Stimulated activated CD4-positive, alpha-beta T cell treated with anti-CD3 and anti-CD28 coated beads, Interleukin-4, amount 100 ng/mL, for 1 hour (primary cell): ENCODE results near the gene NAA30.

Source experiments
- DNase-seq: peaks from one replicate; pipeline ENCODE4 v3.0.0-alpha.2; 2020

The NAA30 gene

GRCh38 chr14:57400556-57401494 lies 10.4 kb downstream of the NAA30 start:
- no peak for DNase-seq

- DNase-seq, result no peak
Observed at GRCh38 chr14:57401501-57401900, 11.1 kb downstream of the NAA30 start.

- DNase-seq, result no peak
Observed at GRCh38 chr14:57402173-57402852, 11.9 kb downstream of the NAA30 start.

GRCh38 chr14:57403521-57403864 lies 13.1 kb downstream of the NAA30 start:
- no peak for DNase-seq

GRCh38 chr14:57405562-57405961 lies 15.2 kb downstream of the NAA30 start:
- no peak for DNase-seq

GRCh38 chr14:57408037-57408436 lies 17.7 kb downstream of the NAA30 start:
- no peak for DNase-seq

GRCh38 chr14:57408634-57409033 lies 18.2 kb downstream of the NAA30 start:
- DNase-seq, result no peak

- no peak for DNase-seq
Observed at GRCh38 chr14:57412341-57412740, 22.0 kb downstream of the NAA30 start.

- no peak for DNase-seq
Observed at GRCh38 chr14:57413849-57414248, 23.5 kb downstream of the NAA30 start.

GRCh38 chr14:57417228-57417627 lies 26.8 kb downstream of the NAA30 start:
- no peak for DNase-seq

GRCh38 chr14:57418999-57419398 lies 28.6 kb downstream of the NAA30 start:
- DNase-seq, result no peak

- no peak for DNase-seq
Observed at GRCh38 chr14:57420033-57420432, 29.6 kb downstream of the NAA30 start.

GRCh38 chr14:57420986-57421385 lies 30.6 kb downstream of the NAA30 start:
- DNase-seq, result no peak

- no peak for DNase-seq
Observed at GRCh38 chr14:57435923-57436322, 45.5 kb downstream of the NAA30 start.

GRCh38 chr14:57461777-57462320 lies 71.5 kb downstream of the NAA30 start:
- DNase-seq, result no peak

- DNase-seq, result no peak
Observed at GRCh38 chr14:57462551-57462950, 72.2 kb downstream of the NAA30 start.

GRCh38 chr14:57464008-57464730 lies 73.8 kb downstream of the NAA30 start:
- DNase-seq, result no peak
